ENCODE measurements around the gene ERBB4.

ERBB4 gene

GRCh38 chr2:212284166-212284565 is 254.4 kb downstream of the ERBB4 start:
- Histone ChIP-seq H3K9me2 (replicated peaks; ENCODE audit: low read depth, low read length) (no peaks in the 10 kb centered on the region), H3K27me3 (ENCODE audit: insufficient read depth, low read length, poor library complexity, severe bottlenecking) (no peaks in the 10 kb centered on the region), H3K4me1 (ENCODE audit: insufficient read depth, low read length, poor library complexity, severe bottlenecking) (peaks cover 6% of the 10 kb centered on the region), H3K9me3 (ENCODE audit: insufficient read depth, low read depth, low read length) (no peaks in the 10 kb centered on the region), H3K4me3 (ENCODE audit: low read length, poor library complexity, severe bottlenecking) (no peak overlapping the region), H3K79me2 (ENCODE audit: insufficient read depth, low read length) (no peaks in the 10 kb centered on the region), H3K9ac (ENCODE audit: low read depth, low read length, poor library complexity, severe bottlenecking) (no peak overlapping the region), H3K36me3 (ENCODE audit: insufficient read depth, low read length) (no peaks in the 10 kb centered on the region), H4K20me1 (ENCODE audit: insufficient read depth, low read length, poor library complexity, severe bottlenecking) (no peaks in the 10 kb centered on the region), H3F3A (ENCODE audit: low read depth) (no peaks in the 10 kb centered on the region), H2AFZ (ENCODE audit: low read length) (no peak overlapping the region), H3K4me2 (ENCODE audit: low read depth, low read length, poor library complexity, severe bottlenecking) (no peak overlapping the region)
- TF ChIP-seq, protein P1, sequence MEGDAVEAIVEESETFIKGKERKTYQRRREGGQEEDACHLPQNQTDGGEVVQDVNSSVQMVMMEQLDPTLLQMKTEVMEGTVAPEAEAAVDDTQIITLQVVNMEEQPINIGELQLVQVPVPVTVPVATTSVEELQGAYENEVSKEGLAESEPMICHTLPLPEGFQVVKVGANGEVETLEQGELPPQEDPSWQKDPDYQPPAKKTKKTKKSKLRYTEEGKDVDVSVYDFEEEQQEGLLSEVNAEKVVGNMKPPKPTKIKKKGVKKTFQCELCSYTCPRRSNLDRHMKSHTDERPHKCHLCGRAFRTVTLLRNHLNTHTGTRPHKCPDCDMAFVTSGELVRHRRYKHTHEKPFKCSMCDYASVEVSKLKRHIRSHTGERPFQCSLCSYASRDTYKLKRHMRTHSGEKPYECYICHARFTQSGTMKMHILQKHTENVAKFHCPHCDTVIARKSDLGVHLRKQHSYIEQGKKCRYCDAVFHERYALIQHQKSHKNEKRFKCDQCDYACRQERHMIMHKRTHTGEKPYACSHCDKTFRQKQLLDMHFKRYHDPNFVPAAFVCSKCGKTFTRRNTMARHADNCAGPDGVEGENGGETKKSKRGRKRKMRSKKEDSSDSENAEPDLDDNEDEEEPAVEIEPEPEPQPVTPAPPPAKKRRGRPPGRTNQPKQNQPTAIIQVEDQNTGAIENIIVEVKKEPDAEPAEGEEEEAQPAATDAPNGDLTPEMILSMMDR (conservative IDR thresholded peaks at IDR 0.05; ENCODE audit: low read length): no peak
- TF ChIP-seq EZH2phosphoT487 (IDR thresholded peaks at IDR 0.05; ENCODE audit: borderline replicate concordance): no peak

- no peaks in the 10 kb centered on the region for H4K20me1 ChIP-seq (ENCODE audit: insufficient read depth, low read length, poor library complexity, severe bottlenecking)
- TF ChIP-seq, protein P1 (conservative IDR thresholded peaks at IDR 0.05; ENCODE audit: low read length): no peak
- no peak for TF ChIP-seq EZH2phosphoT487 (IDR thresholded peaks at IDR 0.05; ENCODE audit: borderline replicate concordance)
- H3K27me3 ChIP-seq (ENCODE audit: insufficient read depth, low read length, poor library complexity, severe bottlenecking): no peaks in the 10 kb centered on the region
- H3K9me2 ChIP-seq (replicated peaks; ENCODE audit: low read depth, low read length): no peaks in the 10 kb centered on the region
- no peak overlapping the region for H3K4me3 ChIP-seq (ENCODE audit: low read length, poor library complexity, severe bottlenecking)
- no peaks in the 10 kb centered on the region for H3K79me2 ChIP-seq (ENCODE audit: insufficient read depth, low read length)
- no peak overlapping the region for H2AFZ ChIP-seq (ENCODE audit: low read length)
- no peak overlapping the region for H3K9ac ChIP-seq (ENCODE audit: low read depth, low read length, poor library complexity, severe bottlenecking)
- H3K4me2 ChIP-seq (ENCODE audit: low read depth, low read length, poor library complexity, severe bottlenecking): no peak overlapping the region
- H3K9me3 ChIP-seq (ENCODE audit: insufficient read depth, low read depth, low read length): no peaks in the 10 kb centered on the region
- peaks cover 14% of the 10 kb centered on the region for H3K4me1 ChIP-seq (ENCODE audit: insufficient read depth, low read length, poor library complexity, severe bottlenecking)
- H3K36me3 ChIP-seq (ENCODE audit: insufficient read depth, low read length): no peaks in the 10 kb centered on the region
- H3F3A ChIP-seq (ENCODE audit: low read depth): no peaks in the 10 kb centered on the region
These were observed 255.8 kb downstream of the ERBB4 start for GRCh38 chr2:212282671-212283261.

GRCh38 chr2:212276813-212277212 is 261.8 kb downstream of the ERBB4 start:
- Histone ChIP-seq H3F3A (ENCODE audit: low read depth) (no peaks in the 10 kb centered on the region), H2AFZ (ENCODE audit: low read length) (no peak overlapping the region), H3K36me3 (ENCODE audit: insufficient read depth, low read length) (no peaks in the 10 kb centered on the region), H3K9me2 (replicated peaks; ENCODE audit: low read depth, low read length) (no peaks in the 10 kb centered on the region), H3K9ac (ENCODE audit: low read depth, low read length, poor library complexity, severe bottlenecking) (peak overlapping the region; percentile 8), H3K9me3 (ENCODE audit: insufficient read depth, low read depth, low read length) (no peaks in the 10 kb centered on the region), H4K20me1 (ENCODE audit: insufficient read depth, low read length, poor library complexity, severe bottlenecking) (no peaks in the 10 kb centered on the region), H3K4me3 (ENCODE audit: low read length, poor library complexity, severe bottlenecking) (peak overlapping the region; percentile 43), H3K4me2 (ENCODE audit: low read depth, low read length, poor library complexity, severe bottlenecking) (peak overlapping the region; percentile 61), H3K27me3 (ENCODE audit: insufficient read depth, low read length, poor library complexity, severe bottlenecking) (no peaks in the 10 kb centered on the region), H3K4me1 (ENCODE audit: insufficient read depth, low read length, poor library complexity, severe bottlenecking) (peaks cover 34% of the 10 kb centered on the region), H3K79me2 (ENCODE audit: insufficient read depth, low read length) (no peaks in the 10 kb centered on the region)
- TF ChIP-seq, protein P1 (conservative IDR thresholded peaks at IDR 0.05; ENCODE audit: low read length): no peak
- TF ChIP-seq EZH2phosphoT487 (IDR thresholded peaks at IDR 0.05; ENCODE audit: borderline replicate concordance): no peak
